Body of pancreas (tissue), 4 donors: ENCODE measurements around the gene B3GALNT1.

Experiments used
- CTCF ChIP-seq, 7 experiments: fragments of 450-650 bp in 4 of 7; fragments of 200-600 bp in 3 of 7; sonication (generic) in 3 of 7; IDR thresholded peaks; one replicate each; pipeline ENCODE4 v1.5.1; 2016 to 2019; ENCODE audit warnings: antibody characterized with exemption in 7 of 7
- POLR2A ChIP-seq, 3 donors: fragments of 450-650 bp; IDR thresholded peaks; one replicate each; pipeline ENCODE4 v1.6.1; 2016; ENCODE audit warnings: antibody characterized with exemption in 3 of 3, mild to moderate bottlenecking in 2 of 3

GRCh38 chr3:161107311-161107710, 2.2 kb upstream of the B3GALNT1 start:
- TF ChIP-seq CTCF (IDR thresholded peaks at IDR 0.05) (no peak), POLR2A (IDR thresholded peaks at IDR 0.05) (no peak)
